GM12878 (cell line): ENCODE measurements around the gene SUSD2. TPM values are rescaled to one million over a fixed set of nuclear protein-coding genes. Genes with fewer than 3 reads are reported as not detected.

Source experiments
- ATF2 ChIP-seq: IDR thresholded peaks from 2 replicates; pipeline ENCODE4 v1.6.1; 2012; ENCODE audit warnings: low read length, inconsistent platforms
- BHLHE40 ChIP-seq, 2 experiments: fragments of 450-650 bp in 1 of 2; IDR thresholded peaks; 2 replicates each; pipeline ENCODE4 v1.6.1; 2011 to 2017; ENCODE audit warnings: low read depth in 2 of 2, borderline replicate concordance in 1 of 2, improper control_type of control experiment in 1 of 2, low read length in 1 of 2, mild to moderate bottlenecking in 1 of 2
- FOXM1 ChIP-seq: IDR thresholded peaks from 2 replicates; pipeline ENCODE4 v1.6.1; 2012; ENCODE audit warnings: low read depth, mild to moderate bottlenecking, inconsistent platforms, low read length, moderate library complexity
- GATAD2B ChIP-seq: fragments of 450-650 bp; conservative IDR thresholded peaks from 2 replicates; pipeline ENCODE4 v1.6.1; 2017; ENCODE audit warnings: low read depth, mild to moderate bottlenecking, moderate library complexity
- JUNB ChIP-seq: IDR thresholded peaks from 2 replicates; pipeline ENCODE4 v1.6.1; 2016; ENCODE audit warnings: antibody characterized with exemption, mild to moderate bottlenecking
- MEF2A ChIP-seq: IDR thresholded peaks from 2 replicates; pipeline ENCODE4 v1.6.1; 2011; ENCODE audit warnings: low read depth, mild to moderate bottlenecking, low read length, moderate library complexity; ENCODE audit not compliant: insufficient read depth
- MTA3 ChIP-seq: IDR thresholded peaks from 2 replicates; pipeline ENCODE4 v1.6.1; 2012; ENCODE audit warnings: low read length, inconsistent platforms, borderline replicate concordance
- MXI1 ChIP-seq: fragments of 150-350 bp; IDR thresholded peaks from 2 replicates; pipeline ENCODE4 v1.6.1; 2011; ENCODE audit warnings: low read depth, mild to moderate bottlenecking, inconsistent platforms, low read length, improper control_type of control experiment
- PAX5 ChIP-seq: IDR thresholded peaks from 2 replicates; pipeline ENCODE4 v1.6.1; 2011; ENCODE audit warnings: low read depth, low read length, borderline replicate concordance
- POLR2AphosphoS5 ChIP-seq: IDR thresholded peaks from 2 replicates; pipeline ENCODE4 v1.6.1; 2011; ENCODE audit warnings: mild to moderate bottlenecking, low read length, inconsistent platforms
- RB1 ChIP-seq: fragments of 450-650 bp; formaldehyde crosslinking; IDR thresholded peaks from 2 replicates; pipeline ENCODE4 v1.6.1; 2017; ENCODE audit warnings: mild to moderate bottlenecking, borderline replicate concordance
- RUNX3 ChIP-seq: IDR thresholded peaks from 2 replicates; pipeline ENCODE4 v1.6.1; 2012; ENCODE audit warnings: low read length, inconsistent platforms
- SIX5 ChIP-seq: IDR thresholded peaks from 2 replicates; pipeline ENCODE4 v1.6.1; 2011; ENCODE audit warnings: mild to moderate bottlenecking, low read depth, low read length, moderate library complexity; ENCODE audit not compliant: severe bottlenecking
- SMARCA5 ChIP-seq: fragments of 450-650 bp; IDR thresholded peaks from 2 replicates; pipeline ENCODE4 v1.6.1; 2017; ENCODE audit warnings: mild to moderate bottlenecking
- SREBF1 ChIP-seq: IDR thresholded peaks from 2 replicates; pipeline ENCODE4 v1.6.1; 2012; ENCODE audit warnings: mild to moderate bottlenecking, low read length
- SREBF2 ChIP-seq: IDR thresholded peaks from 2 replicates; pipeline ENCODE4 v1.6.1; 2012; ENCODE audit warnings: mild to moderate bottlenecking, low read length
- WRNIP1 ChIP-seq: IDR thresholded peaks from 2 replicates; pipeline ENCODE4 v1.6.1; 2011; ENCODE audit warnings: low read depth, low read length, improper control_type of control experiment, borderline replicate concordance
- ZNF592 ChIP-seq: fragments of 450-650 bp; IDR thresholded peaks from 2 replicates; pipeline ENCODE4 v1.6.1; 2017; ENCODE audit warnings: mild to moderate bottlenecking, moderate library complexity
- polyA plus RNA-seq, 11 experiments: library from polyadenylated mRNA; depleted of rRNA in 4 of 11; unstranded in 6 of 11; stranded (reverse) in 5 of 11; fragments of >200 nt; fragmentation: Nextera tagmentation in 4 of 11; fragmentation: Illumina TruSeq in 1 of 11; extraction: Ambion mirVana in 4 of 11; extraction: Trizol in 1 of 11; gene quantifications; 1 replicate in 1 of 11; 2 replicates in 10 of 11; pipeline versions ENCODE4 v1.2.1 to v1.2.3, GENCODE V29; 2011 to 2016; ENCODE audit warnings: inconsistent platforms in 2 of 11, missing spikeins in 2 of 11, low read depth in 1 of 11
- total RNA-seq, 4 experiments: library from RNA; depleted of rRNA in 3 of 4; stranded (reverse); fragments of >200 nt in 3 of 4; fragmentation: Illumina TruSeq in 1 of 4; extraction: Trizol in 1 of 4; gene quantifications; 2 replicates each; pipeline versions ENCODE4 v1.2.1 to v1.2.3, GENCODE V29; 2013 to 2021
- TF ChIP-seq, protein P1 (sequence below): IDR thresholded peaks from 2 replicates; pipeline ENCODE4 v1.6.1; 2011; ENCODE audit warnings: mild to moderate bottlenecking, low read depth, low read length, moderate library complexity; ENCODE audit not compliant: insufficient replicate concordance
- TF ChIP-seq, protein P2 (sequence below): fragments of 450-650 bp; IDR thresholded peaks from 2 replicates; pipeline ENCODE4 v1.6.1; 2018; ENCODE audit warnings: borderline replicate concordance, mild to moderate bottlenecking; ENCODE audit not compliant: partially characterized antibody

Gene SUSD2
- total and polyA plus RNA-seq, 10 of the 15 experiments (the other 5 are each of a cell fraction or from before 2014, with no cell fraction given) = 0.04 to 0.31 (median 0.11) TPM; not detected in 5

- TF ChIP-seq ATF2 = no peak
- TF ChIP-seq GATAD2B = peak; percentile 58
- TF ChIP-seq, protein P1, sequence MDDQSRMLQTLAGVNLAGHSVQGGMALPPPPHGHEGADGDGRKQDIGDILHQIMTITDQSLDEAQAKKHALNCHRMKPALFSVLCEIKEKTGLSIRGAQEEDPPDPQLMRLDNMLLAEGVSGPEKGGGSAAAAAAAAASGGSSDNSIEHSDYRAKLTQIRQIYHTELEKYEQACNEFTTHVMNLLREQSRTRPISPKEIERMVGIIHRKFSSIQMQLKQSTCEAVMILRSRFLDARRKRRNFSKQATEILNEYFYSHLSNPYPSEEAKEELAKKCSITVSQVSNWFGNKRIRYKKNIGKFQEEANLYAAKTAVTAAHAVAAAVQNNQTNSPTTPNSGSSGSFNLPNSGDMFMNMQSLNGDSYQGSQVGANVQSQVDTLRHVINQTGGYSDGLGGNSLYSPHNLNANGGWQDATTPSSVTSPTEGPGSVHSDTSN = no peak
- TF ChIP-seq BHLHE40 (IDR thresholded peaks at IDR 0.05; ENCODE audit: borderline replicate concordance in 1 of 2, low read depth in 2 of 2, low read length in 1 of 2) = peak; percentile 27 to 75; a peak in 3 of 4 replicates
- TF ChIP-seq SREBF2 = no peak
- no peak; the same call in 1 of the 2 replicates for TF ChIP-seq RB1
- no peak for TF ChIP-seq SREBF1
- no peak for TF ChIP-seq FOXM1
- TF ChIP-seq RUNX3 = peak; percentile 21; the same call in 1 of the 2 replicates
- no peak for TF ChIP-seq POLR2AphosphoS5
- no peak for TF ChIP-seq WRNIP1
- TF ChIP-seq, protein P2, sequence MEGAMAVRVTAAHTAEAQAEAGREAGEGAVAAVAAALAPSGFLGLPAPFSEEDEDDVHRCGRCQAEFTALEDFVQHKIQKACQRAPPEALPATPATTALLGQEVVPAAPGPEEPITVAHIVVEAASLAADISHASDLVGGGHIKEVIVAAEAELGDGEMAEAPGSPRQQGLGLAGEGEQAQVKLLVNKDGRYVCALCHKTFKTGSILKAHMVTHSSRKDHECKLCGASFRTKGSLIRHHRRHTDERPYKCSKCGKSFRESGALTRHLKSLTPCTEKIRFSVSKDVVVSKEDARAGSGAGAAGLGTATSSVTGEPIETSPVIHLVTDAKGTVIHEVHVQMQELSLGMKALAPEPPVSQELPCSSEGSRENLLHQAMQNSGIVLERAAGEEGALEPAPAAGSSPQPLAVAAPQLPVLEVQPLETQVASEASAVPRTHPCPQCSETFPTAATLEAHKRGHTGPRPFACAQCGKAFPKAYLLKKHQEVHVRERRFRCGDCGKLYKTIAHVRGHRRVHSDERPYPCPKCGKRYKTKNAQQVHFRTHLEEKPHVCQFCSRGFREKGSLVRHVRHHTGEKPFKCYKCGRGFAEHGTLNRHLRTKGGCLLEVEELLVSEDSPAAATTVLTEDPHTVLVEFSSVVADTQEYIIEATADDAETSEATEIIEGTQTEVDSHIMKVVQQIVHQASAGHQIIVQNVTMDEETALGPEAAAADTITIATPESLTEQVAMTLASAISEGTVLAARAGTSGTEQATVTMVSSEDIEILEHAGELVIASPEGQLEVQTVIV = no peak
- no peak for TF ChIP-seq PAX5
- peak; percentile 13; the same call in 1 of the 2 replicates for TF ChIP-seq MXI1
- no peak for TF ChIP-seq SMARCA5
- no peak for TF ChIP-seq SIX5
- TF ChIP-seq JUNB = no peak
- no peak for TF ChIP-seq ZNF592
- TF ChIP-seq MTA3 = no peak
- no peak for TF ChIP-seq MEF2A
Observed at GRCh38 chr22:24156141-24156912, 25.0 kb upstream of the SUSD2 start (continued).
